ENCODE measurements around the gene PRDM15.

DNA sequence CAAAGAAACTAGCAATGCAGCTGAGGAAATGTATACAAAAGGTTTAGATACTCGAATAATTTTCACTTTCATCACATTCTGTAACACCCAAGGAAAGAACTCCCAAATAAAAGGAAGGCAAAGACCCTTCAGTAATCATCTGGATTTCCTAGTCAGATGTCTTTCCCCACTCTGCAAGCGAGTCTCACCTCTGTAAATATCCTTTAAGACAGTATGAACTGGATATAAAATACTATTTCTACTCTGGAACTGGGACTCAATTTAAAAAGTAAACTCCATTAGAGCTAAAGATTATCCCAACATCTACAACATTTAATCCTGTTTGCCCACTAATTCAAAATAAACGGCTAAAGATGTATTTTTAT is 47.6 kb upstream of the PRDM15 start:
- TF ChIP-seq, protein P1, sequence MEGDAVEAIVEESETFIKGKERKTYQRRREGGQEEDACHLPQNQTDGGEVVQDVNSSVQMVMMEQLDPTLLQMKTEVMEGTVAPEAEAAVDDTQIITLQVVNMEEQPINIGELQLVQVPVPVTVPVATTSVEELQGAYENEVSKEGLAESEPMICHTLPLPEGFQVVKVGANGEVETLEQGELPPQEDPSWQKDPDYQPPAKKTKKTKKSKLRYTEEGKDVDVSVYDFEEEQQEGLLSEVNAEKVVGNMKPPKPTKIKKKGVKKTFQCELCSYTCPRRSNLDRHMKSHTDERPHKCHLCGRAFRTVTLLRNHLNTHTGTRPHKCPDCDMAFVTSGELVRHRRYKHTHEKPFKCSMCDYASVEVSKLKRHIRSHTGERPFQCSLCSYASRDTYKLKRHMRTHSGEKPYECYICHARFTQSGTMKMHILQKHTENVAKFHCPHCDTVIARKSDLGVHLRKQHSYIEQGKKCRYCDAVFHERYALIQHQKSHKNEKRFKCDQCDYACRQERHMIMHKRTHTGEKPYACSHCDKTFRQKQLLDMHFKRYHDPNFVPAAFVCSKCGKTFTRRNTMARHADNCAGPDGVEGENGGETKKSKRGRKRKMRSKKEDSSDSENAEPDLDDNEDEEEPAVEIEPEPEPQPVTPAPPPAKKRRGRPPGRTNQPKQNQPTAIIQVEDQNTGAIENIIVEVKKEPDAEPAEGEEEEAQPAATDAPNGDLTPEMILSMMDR (conservative IDR thresholded peaks at IDR 0.05; ENCODE audit: low read length) = no peak
- TF ChIP-seq EZH2phosphoT487 (IDR thresholded peaks at IDR 0.05; ENCODE audit: borderline replicate concordance, low read depth, low read length) = no peak
